ENCODE data around the gene CYP26C1. TPM values are rescaled to one million over a fixed set of nuclear protein-coding genes. Genes with fewer than 3 reads are reported as not detected.

CYP26C1 gene
- total RNA-seq, 4 donors from 2014 or later, result 0.13 to 0.36 (median 0.16) TPM; not detected in 1

GRCh38 chr10:93070378-93071176, 10.0 kb downstream of the CYP26C1 start:
- no peak for TF ChIP-seq CTCF (IDR thresholded peaks at IDR 0.05)
- ATAC-seq (ENCODE audit: low FRiP score), result no peak
- no peak for DNase-seq (ENCODE audit: low spot score)

GRCh38 chr10:93071177-93071472, 10.5 kb downstream of the CYP26C1 start:
- no peak for TF ChIP-seq CTCF (IDR thresholded peaks at IDR 0.05)
- no peak for ATAC-seq (ENCODE audit: low FRiP score)
- no peak for DNase-seq (ENCODE audit: low spot score)

- ATAC-seq (ENCODE audit: low FRiP score) (no peak), DNase-seq (ENCODE audit: low spot score) (no peak)
- no peak for TF ChIP-seq CTCF (IDR thresholded peaks at IDR 0.05)
Measured at GRCh38 chr10:93071674-93072224, 11.2 kb downstream of the CYP26C1 start.

GRCh38 chr10:93072225-93072712, 11.7 kb downstream of the CYP26C1 start:
- ATAC-seq (ENCODE audit: low FRiP score) (no peak), DNase-seq (ENCODE audit: low spot score) (no peak)
- TF ChIP-seq CTCF (IDR thresholded peaks at IDR 0.05), result no peak

- TF ChIP-seq CTCF (IDR thresholded peaks at IDR 0.05), result no peak
- DNase-seq (ENCODE audit: low spot score) (no peak), ATAC-seq (ENCODE audit: low FRiP score) (no peak)
Measured at GRCh38 chr10:93072713-93073538, 12.3 kb downstream of the CYP26C1 start.

GRCh38 chr10:93073539-93074146, 13.0 kb downstream of the CYP26C1 start, which contains the start of gene CYP26A1:
Gene CYP26A1 (plus strand): TSS chr10:93073893. CDS start chr10:93073935, 42 bp downstream.
- TF ChIP-seq CTCF (IDR thresholded peaks at IDR 0.05), result no peak
- DNase-seq (ENCODE audit: low spot score) (no peak), ATAC-seq (ENCODE audit: low FRiP score) (no peak)
